Measurements from ENCODE around the gene SSR1.
A peak's percentile ranks its signal among the peaks of the same experiment; 100 is the strongest.

Gene SSR1

GRCh38 chr6:7235712-7236305, 77.2 kb downstream of the SSR1 start:
- no peak overlapping the region for H3K4me3 ChIP-seq (ENCODE audit: low read depth, low read length)
- no peak for DNase-seq (ENCODE audit: low read depth)
- no peak for TF ChIP-seq CTCF (conservative IDR thresholded peaks at IDR 0.05; ENCODE audit: low read depth, low read length)

GRCh38 chr6:7234547-7234946, 78.5 kb downstream of the SSR1 start:
- H3K4me3 ChIP-seq (ENCODE audit: low read depth, low read length) = no peak overlapping the region
- no peak for TF ChIP-seq CTCF (conservative IDR thresholded peaks at IDR 0.05; ENCODE audit: low read depth, low read length)
- DNase-seq (ENCODE audit: low read depth) = no peak

DNA sequence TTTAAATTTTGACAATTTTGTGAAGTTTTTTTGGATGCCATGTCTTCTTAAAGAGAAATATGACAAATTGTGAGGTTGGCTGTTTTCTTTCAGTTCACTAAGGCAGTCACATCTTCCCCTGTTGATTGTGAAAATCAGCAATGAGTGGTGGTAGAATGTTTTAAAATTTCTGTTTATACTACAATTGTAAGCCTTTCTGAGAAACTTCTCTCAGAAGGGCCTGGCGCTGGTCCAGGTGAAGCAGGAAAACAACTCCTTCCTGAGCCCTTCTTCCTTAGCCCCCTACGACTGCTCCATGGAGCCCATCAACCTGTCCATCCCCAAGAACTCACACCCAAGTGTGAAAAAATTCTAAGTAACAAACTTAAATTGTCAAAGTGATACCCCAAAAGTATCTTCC, 80.6 kb downstream of the SSR1 start:
- peak; percentile 47 for DNase-seq (ENCODE audit: low read depth)
- no peak overlapping the region for H3K4me3 ChIP-seq (ENCODE audit: low read depth, low read length)
- no peak for TF ChIP-seq CTCF (conservative IDR thresholded peaks at IDR 0.05; ENCODE audit: low read depth, low read length)

DNA sequence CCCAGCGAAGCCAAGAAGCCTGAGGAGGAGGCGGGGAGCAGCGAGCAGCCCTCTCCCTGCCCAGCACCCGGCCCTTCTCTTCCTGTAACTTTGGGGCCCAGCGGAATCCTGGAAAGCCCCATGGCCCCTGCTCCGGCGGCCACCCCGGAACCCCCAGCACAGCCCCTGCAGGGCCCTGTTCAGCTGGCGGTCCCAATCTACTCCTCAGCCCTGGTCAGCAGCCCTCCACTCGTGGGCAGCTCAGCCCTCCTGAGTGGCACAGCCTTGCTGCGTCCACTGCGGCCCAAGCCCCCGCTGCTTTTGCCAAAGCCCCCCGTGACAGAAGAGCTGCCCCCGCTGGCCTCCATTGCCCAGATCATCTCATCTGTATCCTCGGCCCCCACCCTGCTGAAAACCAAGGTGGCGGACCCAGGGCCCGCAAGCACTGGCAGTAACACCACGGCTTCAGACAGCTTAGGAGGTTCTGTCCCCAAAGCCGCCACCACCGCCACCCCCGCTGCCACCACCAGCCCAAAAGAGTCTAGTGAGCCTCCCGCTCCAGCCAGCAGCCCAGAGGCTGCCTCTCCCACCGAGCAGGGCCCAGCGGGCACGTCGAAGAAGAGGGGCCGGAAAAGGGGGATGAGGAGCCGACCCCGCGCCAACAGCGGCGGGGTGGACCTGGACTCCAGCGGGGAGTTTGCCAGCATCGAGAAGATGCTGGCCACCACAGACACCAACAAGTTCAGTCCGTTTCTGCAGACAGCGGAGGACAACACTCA, 81.9 kb downstream of the SSR1 start:
- H3K4me3 ChIP-seq (ENCODE audit: low read depth, low read length) = no peak overlapping the region
- no peak for TF ChIP-seq CTCF (conservative IDR thresholded peaks at IDR 0.05; ENCODE audit: low read depth, low read length)
- no peak for DNase-seq (ENCODE audit: low read depth)

DNA sequence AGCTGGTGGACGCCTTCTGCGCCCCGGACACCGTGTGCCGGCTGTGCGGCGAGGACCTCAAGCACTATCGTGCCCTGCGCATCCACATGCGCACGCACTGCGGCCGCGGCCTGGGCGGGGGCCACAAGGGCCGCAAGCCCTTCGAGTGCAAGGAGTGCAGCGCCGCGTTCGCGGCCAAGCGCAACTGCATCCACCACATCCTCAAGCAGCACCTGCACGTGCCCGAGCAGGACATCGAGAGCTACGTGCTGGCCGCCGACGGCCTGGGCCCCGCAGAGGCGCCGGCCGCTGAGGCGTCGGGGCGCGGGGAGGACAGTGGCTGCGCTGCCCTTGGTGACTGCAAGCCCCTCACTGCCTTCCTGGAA, 82.7 kb downstream of the SSR1 start:
- H3K4me3 ChIP-seq (ENCODE audit: low read depth, low read length) = no peak overlapping the region
- no peak for TF ChIP-seq CTCF (conservative IDR thresholded peaks at IDR 0.05; ENCODE audit: low read depth, low read length)
- no peak for DNase-seq (ENCODE audit: low read depth)

GRCh38 chr6:7229376-7230326, 83.3 kb downstream of the SSR1 start:
- no peak for TF ChIP-seq CTCF (conservative IDR thresholded peaks at IDR 0.05; ENCODE audit: low read depth, low read length)
- H3K4me3 ChIP-seq (ENCODE audit: low read depth, low read length) = no peak overlapping the region

More at GRCh38 chr6:7229376-7230326, 83.3 kb downstream of the SSR1 start:
- DNase-seq (ENCODE audit: low read depth) = no peak

Measured in choroid plexus epithelial cell (primary cell).